A673 (cell line): ENCODE measurements around the gene ZEB2.

Experiments used
- CTCF ChIP-seq: fragments of 300-800, 200-600 bp; sonication (generic); conservative IDR thresholded peaks from 2 replicates; pipeline ENCODE4 v1.5.1; 2017; ENCODE audit warnings: low read depth, mild to moderate bottlenecking, antibody characterized with exemption, low read length, moderate library complexity, mixed read lengths
- EZH2 ChIP-seq: fragments of 200-600 bp; sonication (generic); IDR thresholded peaks from 2 replicates; pipeline ENCODE4 v1.6.1; 2017; ENCODE audit warnings: borderline replicate concordance, low read depth, mild to moderate bottlenecking, mixed read lengths, antibody characterized with exemption, low read length; ENCODE audit not compliant: poor library complexity, severe bottlenecking

- TF ChIP-seq CTCF (no peak), EZH2 (no peak)
Measured at GRCh38 chr2:144448389-144449027, 71.4 kb downstream of the ZEB2 start.
